Measurements from ENCODE around the gene NHLRC2. TPM values are rescaled to one million over a fixed set of nuclear protein-coding genes. Genes with fewer than 3 reads are reported as not detected.

The NHLRC2 gene
- total and polyA plus RNA-seq, 4 experiments from 2014 or later = 4.2 to 24.1 (median 17.0) TPM

DNA sequence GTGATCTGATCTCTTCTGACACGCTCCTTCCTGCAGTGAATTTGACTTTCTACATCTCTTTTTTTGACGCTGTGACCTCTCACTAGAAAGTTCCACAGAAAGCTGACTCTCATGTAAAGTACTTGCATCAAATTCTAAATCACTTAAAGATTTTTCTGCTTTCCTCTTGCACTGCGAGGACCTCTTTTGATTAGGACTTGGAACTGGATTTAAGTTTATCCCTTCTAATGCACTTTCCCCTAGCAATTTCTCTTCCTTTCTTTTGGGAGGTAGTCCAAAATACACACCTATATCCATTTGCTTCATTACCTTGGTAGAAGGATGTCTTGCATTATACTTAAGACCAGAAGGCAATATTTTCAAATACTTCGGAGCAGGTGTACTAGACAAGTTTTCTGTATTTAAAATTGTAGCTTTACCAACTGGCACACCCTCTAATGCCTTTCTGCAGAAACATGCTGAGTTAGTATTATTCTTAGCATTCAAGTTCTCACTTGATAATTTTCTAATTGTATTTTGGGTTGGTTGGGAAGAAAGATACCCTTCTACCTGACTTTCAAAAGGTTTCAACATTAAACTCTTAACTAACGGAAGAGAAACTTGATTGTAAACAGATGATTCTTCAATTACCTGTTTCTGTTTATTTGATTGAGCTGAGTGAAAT, 5.2 kb upstream of the NHLRC2 start:
- Mint-ChIP-seq H3K27me3 (no peaks in the 10 kb centered on the region), H3K4me1 (peaks cover 18 to 44% (median 32%) of the 10 kb centered on the region in 4 donors), H3K36me3 (peaks cover 10 to 31% of the 10 kb centered on the region in 2 donors), H3K27ac (peak overlapping the region in 1 of 7 donors; percentile 22), H3K9me3 (no peaks in the 10 kb centered on the region), H3K4me3 (no peak overlapping the region)
- Histone ChIP-seq H3K36me3 (ENCODE audit: insufficient read depth, low read length) (no peaks in the 10 kb centered on the region), H3K27ac (ENCODE audit: low read depth, low read length) (no peak overlapping the region), H3K4me3 (ENCODE audit: low read length in 2 of 2) (no peak overlapping the region), H3K4me1 (ENCODE audit: insufficient read depth, low read length) (peaks cover 34% of the 10 kb centered on the region), H3K27me3 (ENCODE audit: insufficient read depth, low read length) (no peaks in the 10 kb centered on the region), H3K9me3 (ENCODE audit: control insufficient read depth in 1 of 2, low read length in 2 of 2) (no peaks in the 10 kb centered on the region)
- ChIA-PET POLR2A (ENCODE audit: partially characterized antibody) (interaction anchor here (1.0 kb wide), 1 partner anchor 112 kb away, joined by 3 read pairs; no protein-coding TSS in a partner anchor), CTCF (ENCODE audit: partially characterized antibody) (no interaction called here)
- intact Hi-C loops (cut with micrococcal nuclease) = no loop called here
- DNase-seq = no peak

DNA sequence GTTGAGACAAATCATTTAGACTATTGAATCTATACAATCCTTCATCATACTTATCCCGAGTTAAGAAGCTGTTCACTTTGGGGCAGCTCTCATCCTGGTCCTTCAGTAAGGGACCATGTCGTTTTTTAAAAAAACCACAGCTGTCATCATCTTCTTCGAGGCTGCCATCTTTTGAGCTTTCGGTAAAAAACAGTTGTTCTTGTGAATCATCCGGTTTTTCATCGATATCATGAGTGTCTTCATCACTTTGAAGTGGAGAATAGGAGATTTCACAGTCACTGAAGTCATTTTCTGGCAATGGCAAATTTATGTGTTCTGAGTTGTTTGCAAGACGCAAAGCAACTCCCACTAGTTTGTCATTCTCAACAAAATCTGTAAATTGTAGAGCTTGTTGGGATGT, 4.5 kb upstream of the NHLRC2 start:
- DNase-seq = no peak
- no peaks in the 10 kb centered on the region for H3K36me3 ChIP-seq (ENCODE audit: insufficient read depth, low read length)
- Mint-ChIP-seq H3K4me1 (peaks cover 18 to 48% (median 32%) of the 10 kb centered on the region in 4 donors), H3K27me3 (no peaks in the 10 kb centered on the region), H3K36me3 (peaks cover 9 to 30% of the 10 kb centered on the region in 2 donors), H3K4me3 (peak overlapping the region in 7 of 8 donors; percentile 18 to 76 (median 58)), H3K9me3 (no peaks in the 10 kb centered on the region), H3K27ac (peak overlapping the region in 6 of 7 donors; percentile 16 to 68 (median 62))
- no peaks in the 10 kb centered on the region for H3K9me3 ChIP-seq (ENCODE audit: control insufficient read depth in 1 of 2, low read length in 2 of 2)
- H3K27me3 ChIP-seq (ENCODE audit: insufficient read depth, low read length) = no peaks in the 10 kb centered on the region
- H3K27ac ChIP-seq (ENCODE audit: low read depth, low read length) = no peak overlapping the region
- ChIA-PET POLR2A (ENCODE audit: partially characterized antibody) (interaction anchor here (1.0 kb wide), 1 partner anchor 112 kb away, joined by 3 read pairs; no protein-coding TSS in a partner anchor), CTCF (ENCODE audit: partially characterized antibody) (no interaction called here)
- intact Hi-C loops (cut with micrococcal nuclease) = no loop called here
- peaks cover 34% of the 10 kb centered on the region for H3K4me1 ChIP-seq (ENCODE audit: insufficient read depth, low read length)
- no peak overlapping the region for H3K4me3 ChIP-seq (ENCODE audit: low read length in 2 of 2)

DNA sequence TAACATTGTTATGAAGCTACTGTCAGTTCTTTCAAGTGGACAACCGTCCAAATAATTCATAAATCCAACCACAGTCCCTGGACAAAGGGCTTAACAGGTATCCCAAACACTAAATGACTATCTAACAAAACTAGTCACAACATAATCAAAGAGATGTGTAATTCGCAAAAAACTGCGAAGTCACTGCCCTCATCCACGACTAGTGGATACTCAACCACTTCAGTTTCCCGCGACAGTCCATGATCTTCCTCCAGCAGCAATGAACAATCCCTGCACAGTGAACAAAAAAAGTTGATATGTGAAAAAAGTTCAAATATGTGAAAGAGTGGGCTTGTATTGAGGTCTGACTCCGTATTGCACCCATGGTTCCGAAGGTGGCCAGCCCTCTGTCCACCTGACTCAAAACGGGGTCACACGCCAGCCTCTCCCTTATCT, 866 bp upstream of the NHLRC2 start:
- Histone ChIP-seq H3K27ac (ENCODE audit: low read depth, low read length) (peak overlapping the region; percentile 71), H3K9me3 (ENCODE audit: control insufficient read depth in 1 of 2, low read length in 2 of 2) (no peaks in the 10 kb centered on the region), H3K4me3 (ENCODE audit: low read length in 2 of 2) (peak overlapping the region; percentile 90 to 97), H3K27me3 (ENCODE audit: insufficient read depth, low read length) (no peaks in the 10 kb centered on the region), H3K4me1 (ENCODE audit: insufficient read depth, low read length) (peaks cover 65% of the 10 kb centered on the region), H3K36me3 (ENCODE audit: insufficient read depth, low read length) (no peaks in the 10 kb centered on the region)
- no peak for DNase-seq
- intact Hi-C loops (cut with micrococcal nuclease) = loop anchor here (1.0 to 2.0 kb wide), 3 partner anchors 108 to 321 kb away; partner anchors contain the start of genes CASP7 and CCDC186
- ChIA-PET POLR2A (ENCODE audit: partially characterized antibody) (interaction anchor here (1.0 to 1.4 kb wide), 5 partner anchors 9 to 320 kb away, joined by 3 to 6 read pairs (median 4); partner anchors contain the start of gene CCDC186), CTCF (ENCODE audit: partially characterized antibody) (no interaction called here)
- peaks cover 7 to 27% of the 10 kb centered on the region in 2 donors for H3K36me3 Mint-ChIP-seq
- H3K27ac Mint-ChIP-seq = peak overlapping the region; percentile 92 to 98 (median 97)
- no peaks in the 10 kb centered on the region for H3K9me3 Mint-ChIP-seq
- peak overlapping the region; percentile 96 to 100 (median 98) for H3K4me3 Mint-ChIP-seq
- H3K4me1 Mint-ChIP-seq = peaks cover 35 to 67% (median 47%) of the 10 kb centered on the region in 4 donors
- no peaks in the 10 kb centered on the region for H3K27me3 Mint-ChIP-seq

DNA sequence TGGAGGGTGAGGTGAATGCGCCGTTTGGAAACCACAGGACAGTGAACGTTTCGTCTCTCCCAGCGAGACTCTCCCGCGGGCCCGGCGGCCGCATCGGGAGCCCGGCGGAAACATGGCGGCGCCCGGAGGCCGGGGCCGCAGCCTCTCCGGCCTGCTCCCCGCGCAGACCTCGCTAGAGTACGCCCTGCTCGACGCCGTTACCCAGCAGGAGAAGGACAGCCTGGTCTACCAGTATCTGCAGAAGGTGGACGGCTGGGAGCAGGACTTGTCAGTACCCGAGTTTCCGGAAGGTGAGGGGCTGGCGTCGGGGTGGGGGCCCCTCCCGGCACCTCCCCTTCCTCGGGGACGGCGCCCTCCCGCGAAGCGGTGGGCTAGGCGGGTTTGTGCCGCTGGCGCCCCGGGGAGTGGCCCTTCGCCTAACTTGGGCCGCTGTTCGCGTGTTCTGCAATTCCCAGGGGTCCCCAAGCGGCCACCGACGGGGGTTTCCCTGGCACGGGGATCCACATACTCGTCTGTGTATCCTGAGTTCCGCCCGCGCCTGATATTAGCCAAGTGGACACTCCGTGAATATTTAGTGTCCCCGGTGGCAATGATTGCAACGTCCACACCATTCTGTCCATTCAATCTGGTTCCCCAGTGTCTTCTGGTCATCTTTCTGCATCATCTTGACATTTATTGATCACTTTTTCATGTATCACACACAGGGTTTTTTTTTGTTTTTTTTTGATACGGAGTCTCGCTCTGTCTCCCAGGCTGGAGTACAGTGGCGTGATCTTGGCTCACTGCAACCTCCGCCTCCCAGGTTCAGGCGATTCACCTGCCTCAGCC, 514 bp downstream of the NHLRC2 start:
- DNase-seq = peak; percentile 43 to 55 (median 47)
- Histone ChIP-seq H3K4me1 (ENCODE audit: insufficient read depth, low read length) (peaks cover 65% of the 10 kb centered on the region), H3K36me3 (ENCODE audit: insufficient read depth, low read length) (peaks cover 5% of the 10 kb centered on the region), H3K27me3 (ENCODE audit: insufficient read depth, low read length) (no peaks in the 10 kb centered on the region), H3K4me3 (ENCODE audit: low read length in 2 of 2) (peak overlapping the region; percentile 90 to 97), H3K9me3 (ENCODE audit: control insufficient read depth in 1 of 2, low read length in 2 of 2) (no peaks in the 10 kb centered on the region), H3K27ac (ENCODE audit: low read depth, low read length) (peak overlapping the region; percentile 71)
- no peaks in the 10 kb centered on the region for H3K27me3 Mint-ChIP-seq
- peak overlapping the region; percentile 92 to 98 (median 97) for H3K27ac Mint-ChIP-seq
- H3K9me3 Mint-ChIP-seq = no peaks in the 10 kb centered on the region
- peaks cover 14 to 30% of the 10 kb centered on the region in 2 donors for H3K36me3 Mint-ChIP-seq
- CTCF ChIA-PET (ENCODE audit: partially characterized antibody) = no interaction called here
- H3K4me1 Mint-ChIP-seq = peaks cover 28 to 53% (median 38%) of the 10 kb centered on the region in 4 donors
- POLR2A ChIA-PET (ENCODE audit: partially characterized antibody) = interaction anchor here (1.0 to 1.4 kb wide), 2 partner anchors 106 to 107 kb away, joined by 3 to 6 read pairs; no protein-coding TSS in a partner anchor
- H3K4me3 Mint-ChIP-seq = peak overlapping the region; percentile 96 to 100 (median 98)
- intact Hi-C loops (cut with micrococcal nuclease) = loop anchor here (1.0 to 2.0 kb wide), 3 partner anchors 106 to 320 kb away; partner anchors contain the start of genes CASP7 and CCDC186

DNA sequence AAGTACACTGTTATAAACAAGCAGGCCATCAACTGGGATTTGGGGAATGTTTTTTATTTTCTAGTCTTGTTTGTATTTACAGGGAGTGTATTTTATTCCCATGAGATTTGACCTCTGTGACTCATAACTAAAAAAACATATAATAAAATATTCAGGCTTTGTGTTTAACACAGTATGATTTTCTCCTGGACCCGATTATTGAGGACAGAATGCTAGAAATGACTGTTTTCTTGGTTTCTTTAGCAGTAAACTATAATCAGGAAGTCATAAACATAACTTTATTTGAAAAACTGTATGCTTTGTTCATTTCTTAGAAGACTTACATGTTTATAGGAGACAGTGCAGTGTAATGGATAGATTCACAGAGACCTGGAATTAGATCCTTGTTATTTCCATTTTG, 2.1 kb downstream of the NHLRC2 start:
- H3K27ac Mint-ChIP-seq = peak overlapping the region in 2 of 7 donors; percentile 80 to 92
- peaks cover 29 to 41% of the 10 kb centered on the region in 2 donors for H3K36me3 Mint-ChIP-seq
- Histone ChIP-seq H3K36me3 (ENCODE audit: insufficient read depth, low read length) (peaks cover 5% of the 10 kb centered on the region), H3K27ac (ENCODE audit: low read depth, low read length) (no peak overlapping the region), H3K4me3 (ENCODE audit: low read length in 2 of 2) (no peak overlapping the region), H3K4me1 (ENCODE audit: insufficient read depth, low read length) (peaks cover 53% of the 10 kb centered on the region), H3K27me3 (ENCODE audit: insufficient read depth, low read length) (no peaks in the 10 kb centered on the region), H3K9me3 (ENCODE audit: control insufficient read depth in 1 of 2, low read length in 2 of 2) (no peaks in the 10 kb centered on the region)
- H3K9me3 Mint-ChIP-seq = peaks cover 0 to 6% (median 0%) of the 10 kb centered on the region in 8 donors
- DNase-seq = no peak
- ChIA-PET CTCF (ENCODE audit: partially characterized antibody) (no interaction called here), POLR2A (ENCODE audit: partially characterized antibody) (no interaction called here)
- peak overlapping the region; percentile 23 to 100 (median 98) for H3K4me3 Mint-ChIP-seq
- H3K27me3 Mint-ChIP-seq = no peaks in the 10 kb centered on the region
- intact Hi-C loops (cut with micrococcal nuclease) = no loop called here
- H3K4me1 Mint-ChIP-seq = peaks cover 26 to 49% (median 39%) of the 10 kb centered on the region in 4 donors

DNA sequence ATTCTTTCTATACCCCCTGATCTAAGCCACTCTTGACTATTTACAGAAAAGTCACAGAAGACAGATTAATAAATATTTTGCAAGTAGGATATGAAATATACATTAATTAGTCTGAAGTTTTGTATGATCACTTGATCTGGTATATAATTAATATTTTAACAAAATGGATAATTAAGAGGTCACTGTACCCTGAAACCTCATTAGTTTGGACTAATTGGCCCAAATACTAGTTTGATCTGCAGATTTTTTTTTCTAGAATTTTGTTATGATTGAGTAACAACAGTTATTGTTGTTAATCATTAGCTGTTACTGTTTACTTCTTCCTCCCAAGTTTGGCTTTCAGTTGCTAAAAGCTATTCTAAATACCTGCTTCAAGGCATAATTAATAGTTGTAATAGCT, 2.7 kb downstream of the NHLRC2 start:
- Mint-ChIP-seq H3K4me3 (no peak overlapping the region), H3K27me3 (no peaks in the 10 kb centered on the region), H3K9me3 (peaks cover 0 to 6% (median 0%) of the 10 kb centered on the region in 8 donors), H3K4me1 (peaks cover 26 to 49% (median 39%) of the 10 kb centered on the region in 4 donors), H3K27ac (no peak overlapping the region), H3K36me3 (peaks cover 29 to 41% of the 10 kb centered on the region in 2 donors)
- CTCF ChIA-PET (ENCODE audit: partially characterized antibody) = no interaction called here
- intact Hi-C loops (cut with micrococcal nuclease) = no loop called here
- no peaks in the 10 kb centered on the region for H3K9me3 ChIP-seq (ENCODE audit: control insufficient read depth in 1 of 2, low read length in 2 of 2)
- peaks cover 47% of the 10 kb centered on the region for H3K4me1 ChIP-seq (ENCODE audit: insufficient read depth, low read length)
- H3K4me3 ChIP-seq (ENCODE audit: low read length in 2 of 2) = no peak overlapping the region
- peaks cover 5% of the 10 kb centered on the region for H3K36me3 ChIP-seq (ENCODE audit: insufficient read depth, low read length)
- no peak for DNase-seq
- POLR2A ChIA-PET (ENCODE audit: partially characterized antibody) = no interaction called here
- no peak overlapping the region for H3K27ac ChIP-seq (ENCODE audit: low read depth, low read length)
- H3K27me3 ChIP-seq (ENCODE audit: insufficient read depth, low read length) = no peaks in the 10 kb centered on the region

DNA sequence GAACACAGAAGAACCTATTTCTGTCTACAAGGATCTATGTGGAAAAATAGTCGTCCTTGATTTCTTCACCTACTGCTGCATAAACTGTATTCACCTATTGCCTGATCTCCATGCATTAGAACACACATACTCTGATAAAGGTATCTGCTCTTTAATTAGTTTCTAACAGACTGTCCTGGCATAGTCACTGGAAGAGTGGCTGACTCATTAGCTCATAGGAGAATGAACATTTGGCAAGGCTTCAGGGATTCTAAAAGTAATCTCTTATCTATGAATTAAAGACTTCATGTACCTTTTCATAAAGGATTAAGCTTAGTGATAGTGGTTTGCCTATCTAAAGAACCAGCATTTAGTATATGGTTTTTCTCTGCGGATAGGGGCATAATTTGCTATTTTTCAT, 4.1 kb downstream of the NHLRC2 start:
- H3K9me3 Mint-ChIP-seq = peaks cover 0 to 6% (median 0%) of the 10 kb centered on the region in 8 donors
- no peaks in the 10 kb centered on the region for H3K9me3 ChIP-seq (ENCODE audit: control insufficient read depth in 1 of 2, low read length in 2 of 2)
- no peak overlapping the region for H3K27ac ChIP-seq (ENCODE audit: low read depth, low read length)
- H3K27ac Mint-ChIP-seq = no peak overlapping the region
- CTCF ChIA-PET (ENCODE audit: partially characterized antibody) = interaction anchor here (1.1 kb wide), 1 partner anchor 14 kb away, joined by 3 read pairs; no protein-coding TSS in a partner anchor
- H3K36me3 ChIP-seq (ENCODE audit: insufficient read depth, low read length) = peaks cover 5% of the 10 kb centered on the region
- no peak overlapping the region for H3K4me3 ChIP-seq (ENCODE audit: low read length in 2 of 2)
- peaks cover 19 to 38% (median 30%) of the 10 kb centered on the region in 4 donors for H3K4me1 Mint-ChIP-seq
- DNase-seq = no peak
- no peak overlapping the region for H3K4me3 Mint-ChIP-seq
- H3K27me3 ChIP-seq (ENCODE audit: insufficient read depth, low read length) = no peaks in the 10 kb centered on the region
- POLR2A ChIA-PET (ENCODE audit: partially characterized antibody) = no interaction called here
- H3K4me1 ChIP-seq (ENCODE audit: insufficient read depth, low read length) = peaks cover 33% of the 10 kb centered on the region
- H3K27me3 Mint-ChIP-seq = no peaks in the 10 kb centered on the region
- peaks cover 39 to 42% of the 10 kb centered on the region in 2 donors for H3K36me3 Mint-ChIP-seq
- intact Hi-C loops (cut with micrococcal nuclease) = no loop called here

Data from CD4-positive, alpha-beta memory T cell (primary cell).